HG02973 (cell line): ENCODE data around the gene ZNF746.

Experiments
- ATAC-seq: cut with Tn5 transposase; IDR thresholded peaks from one replicate; pipeline ENCODE4 v1.9.1; 2021; ENCODE audit warnings: moderate library complexity; ENCODE audit not compliant: unreplicated experiment

The ZNF746 gene

GRCh38 chr7:149430192-149430591 lies 67.4 kb downstream of the ZNF746 start:
- no peak for ATAC-seq

- ATAC-seq, result no peak
Observed at GRCh38 chr7:149427893-149428292, 69.7 kb downstream of the ZNF746 start.

GRCh38 chr7:149427096-149427680 lies 70.4 kb downstream of the ZNF746 start:
- ATAC-seq, result no peak

- no peak for ATAC-seq
Observed at GRCh38 chr7:149423449-149424110, 74.0 kb downstream of the ZNF746 start.

- no peak for ATAC-seq
Observed at GRCh38 chr7:149422914-149423301, 74.7 kb downstream of the ZNF746 start.
